Neural progenitor cell (in vitro differentiated cells): ENCODE results near the gene TSTD2. TPM values are rescaled to one million over a fixed set of nuclear protein-coding genes. Genes with fewer than 3 reads are reported as not detected.

Experiments
- DNase-seq: peaks from one replicate; pipeline ENCODE4 v3.0.0-alpha.2; 2016; ENCODE audit warnings: low spot score
- H2AFZ ChIP-seq: fragments of 200-600 bp; sonication (generic); replicated peaks from 2 replicates; pipeline ENCODE4 v1.6.1; 2016; ENCODE audit warnings: antibody characterized with exemption
- H3F3A ChIP-seq: fragments of 200-600 bp; sonication (generic); 2 replicates; pipeline ENCODE4 v1.6.1; 2016; ENCODE audit warnings: antibody characterized with exemption, low read depth
- H3K27ac ChIP-seq: fragments of 200-600 bp; sonication (generic); 2 replicates; pipeline ENCODE4 v1.5.1; 2016; ENCODE audit warnings: mild to moderate bottlenecking
- H3K27me3 ChIP-seq: fragments of 200-600 bp; sonication (generic); 2 replicates; pipeline ENCODE4 v1.6.1; 2016; ENCODE audit warnings: mild to moderate bottlenecking, moderate library complexity
- H3K36me3 ChIP-seq: fragments of 200-600 bp; sonication (generic); 2 replicates; pipeline ENCODE4 v1.5.1; 2016
- H3K4me1 ChIP-seq: fragments of 200-600 bp; sonication (generic); 2 replicates; pipeline ENCODE4 v1.6.1; 2016; ENCODE audit warnings: mixed run types
- H3K4me2 ChIP-seq: fragments of 200-600 bp; sonication (generic); 2 replicates; pipeline ENCODE4 v1.6.1; 2016
- H3K4me3 ChIP-seq: fragments of 200-600 bp; sonication (generic); 2 replicates; pipeline ENCODE4 v1.5.1; 2016
- H3K79me2 ChIP-seq: fragments of 200-600 bp; sonication (generic); 2 replicates; pipeline ENCODE4 v1.6.1; 2016; ENCODE audit warnings: low read depth
- H3K9ac ChIP-seq: fragments of 200-600 bp; sonication (generic); 2 replicates; pipeline ENCODE4 v1.6.1; 2016
- H3K9me3 ChIP-seq: fragments of 200-600 bp; sonication (generic); 2 replicates; pipeline ENCODE4 v1.5.1; 2016; ENCODE audit warnings: low read depth
- H4K20me1 ChIP-seq: fragments of 200-600 bp; sonication (generic); 2 replicates; pipeline ENCODE4 v1.6.1; 2016; ENCODE audit warnings: low read depth
- H3K27ac Mint-ChIP-seq: 3 replicates; pipeline ENCODE4 v1.8.0; 2021; ENCODE audit warnings: mixed read lengths
- H3K27me3 Mint-ChIP-seq: 2 replicates; pipeline ENCODE4 v1.8.0; 2022; ENCODE audit warnings: low read depth, mild to moderate bottlenecking, inconsistent platforms, moderate library complexity, mixed read lengths; ENCODE audit not compliant: insufficient read depth
- H3K36me3 Mint-ChIP-seq: 3 replicates; pipeline ENCODE4 v1.8.0; 2021; ENCODE audit warnings: mixed read lengths
- H3K4me1 Mint-ChIP-seq: 3 replicates; pipeline ENCODE4 v1.8.0; 2021; ENCODE audit warnings: mixed read lengths
- H3K4me3 Mint-ChIP-seq: 3 replicates; pipeline ENCODE4 v1.8.0; 2021; ENCODE audit warnings: mild to moderate bottlenecking, moderate library complexity, mixed read lengths
- H3K9me3 Mint-ChIP-seq: 3 replicates; pipeline ENCODE4 v1.8.0; 2020; ENCODE audit warnings: mixed read lengths
- EZH2 ChIP-seq: fragments of 200-600 bp; sonication (generic); IDR thresholded peaks from 2 replicates; pipeline ENCODE4 v1.6.1; 2017; ENCODE audit warnings: antibody characterized with exemption, mild to moderate bottlenecking, moderate library complexity
- EZH2phosphoT487 ChIP-seq: fragments of 200-600 bp; sonication (generic); IDR thresholded peaks from 2 replicates; pipeline ENCODE4 v1.6.1; 2017; ENCODE audit warnings: antibody characterized with exemption
- total RNA-seq: library from RNA; depleted of rRNA; stranded (reverse); fragments of >200 nt; gene quantifications from 2 replicates; pipeline ENCODE4 v1.2.3, GENCODE V29; 2015; ENCODE audit warnings: low replicate concordance
- TF ChIP-seq, protein P1 (sequence below): fragments of 200-600 bp; sonication (generic); IDR thresholded peaks from 2 replicates; pipeline ENCODE4 v1.5.1; 2017; ENCODE audit warnings: antibody characterized with exemption, mild to moderate bottlenecking

TSTD2 gene
- total RNA-seq, 1 donor from 2014 or later = 45.4 TPM

DNA sequence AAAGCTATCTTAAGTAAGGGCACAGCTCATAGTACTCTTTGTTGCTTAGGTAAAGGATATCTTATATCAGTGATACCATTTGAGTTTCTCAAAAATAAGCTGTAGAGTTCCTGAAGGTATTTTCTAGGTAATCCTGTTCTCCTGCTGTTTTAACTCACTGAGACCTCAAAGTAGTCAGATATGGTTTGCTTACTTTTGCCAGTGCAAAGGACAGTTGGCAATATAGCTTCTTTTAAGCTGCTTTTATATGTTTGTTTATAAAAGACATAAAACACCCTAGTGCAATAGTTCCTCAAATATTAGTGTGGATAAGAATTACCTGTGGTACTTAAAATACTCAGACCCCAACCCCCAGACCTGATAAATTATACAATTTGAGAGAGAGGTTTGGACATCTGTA lies 12.6 kb upstream of the TSTD2 start:
- Mint-ChIP-seq H3K36me3 (peaks cover 11% of the 10 kb centered on the region), H3K9me3 (no peaks in the 10 kb centered on the region), H3K4me3 (no peak overlapping the region), H3K4me1 (no peaks in the 10 kb centered on the region), H3K27ac (no peak overlapping the region), H3K27me3 (no peaks in the 10 kb centered on the region)
- Histone ChIP-seq H4K20me1 (peaks cover 4% of the 10 kb centered on the region), H3K4me3 (no peak overlapping the region), H3K4me1 (no peaks in the 10 kb centered on the region), H3K36me3 (peaks cover 21% of the 10 kb centered on the region), H3K4me2 (no peak overlapping the region), H3K27me3 (no peaks in the 10 kb centered on the region), H3F3A (no peaks in the 10 kb centered on the region), H2AFZ (no peak overlapping the region), H3K27ac (no peak overlapping the region), H3K9ac (no peak overlapping the region), H3K9me3 (no peaks in the 10 kb centered on the region), H3K79me2 (peaks cover 17% of the 10 kb centered on the region)
- TF ChIP-seq EZH2phosphoT487 (no peak), EZH2 (no peak)
- TF ChIP-seq, protein P1, sequence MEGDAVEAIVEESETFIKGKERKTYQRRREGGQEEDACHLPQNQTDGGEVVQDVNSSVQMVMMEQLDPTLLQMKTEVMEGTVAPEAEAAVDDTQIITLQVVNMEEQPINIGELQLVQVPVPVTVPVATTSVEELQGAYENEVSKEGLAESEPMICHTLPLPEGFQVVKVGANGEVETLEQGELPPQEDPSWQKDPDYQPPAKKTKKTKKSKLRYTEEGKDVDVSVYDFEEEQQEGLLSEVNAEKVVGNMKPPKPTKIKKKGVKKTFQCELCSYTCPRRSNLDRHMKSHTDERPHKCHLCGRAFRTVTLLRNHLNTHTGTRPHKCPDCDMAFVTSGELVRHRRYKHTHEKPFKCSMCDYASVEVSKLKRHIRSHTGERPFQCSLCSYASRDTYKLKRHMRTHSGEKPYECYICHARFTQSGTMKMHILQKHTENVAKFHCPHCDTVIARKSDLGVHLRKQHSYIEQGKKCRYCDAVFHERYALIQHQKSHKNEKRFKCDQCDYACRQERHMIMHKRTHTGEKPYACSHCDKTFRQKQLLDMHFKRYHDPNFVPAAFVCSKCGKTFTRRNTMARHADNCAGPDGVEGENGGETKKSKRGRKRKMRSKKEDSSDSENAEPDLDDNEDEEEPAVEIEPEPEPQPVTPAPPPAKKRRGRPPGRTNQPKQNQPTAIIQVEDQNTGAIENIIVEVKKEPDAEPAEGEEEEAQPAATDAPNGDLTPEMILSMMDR = no peak
- DNase-seq = no peak

- no peaks in the 10 kb centered on the region for H3K27me3 ChIP-seq
- H3K4me3 Mint-ChIP-seq = no peak overlapping the region
- peaks cover 5% of the 10 kb centered on the region for H3K36me3 Mint-ChIP-seq
- peaks cover 8% of the 10 kb centered on the region for H3K4me1 ChIP-seq
- no peak overlapping the region for H3K9ac ChIP-seq
- no peaks in the 10 kb centered on the region for H3K9me3 Mint-ChIP-seq
- no peak overlapping the region for H3K27ac Mint-ChIP-seq
- H3K79me2 ChIP-seq = peaks cover 71% of the 10 kb centered on the region
- no peaks in the 10 kb centered on the region for H3K27me3 Mint-ChIP-seq
- H3K27ac ChIP-seq = no peak overlapping the region
- H3K4me2 ChIP-seq = no peak overlapping the region
- TF ChIP-seq EZH2 (no peak), EZH2phosphoT487 (no peak)
- TF ChIP-seq, protein P1 = no peak
- no peaks in the 10 kb centered on the region for H3K9me3 ChIP-seq
- no peak overlapping the region for H2AFZ ChIP-seq
- no peak for DNase-seq
- no peaks in the 10 kb centered on the region for H3F3A ChIP-seq
- no peak overlapping the region for H3K4me3 ChIP-seq
- peaks cover 10% of the 10 kb centered on the region for H3K4me1 Mint-ChIP-seq
- peaks cover 55% of the 10 kb centered on the region for H4K20me1 ChIP-seq
- peaks cover 6% of the 10 kb centered on the region for H3K36me3 ChIP-seq
Observed at GRCh38 chr9:97640325-97640724, 7.2 kb upstream of the TSTD2 start.

DNA sequence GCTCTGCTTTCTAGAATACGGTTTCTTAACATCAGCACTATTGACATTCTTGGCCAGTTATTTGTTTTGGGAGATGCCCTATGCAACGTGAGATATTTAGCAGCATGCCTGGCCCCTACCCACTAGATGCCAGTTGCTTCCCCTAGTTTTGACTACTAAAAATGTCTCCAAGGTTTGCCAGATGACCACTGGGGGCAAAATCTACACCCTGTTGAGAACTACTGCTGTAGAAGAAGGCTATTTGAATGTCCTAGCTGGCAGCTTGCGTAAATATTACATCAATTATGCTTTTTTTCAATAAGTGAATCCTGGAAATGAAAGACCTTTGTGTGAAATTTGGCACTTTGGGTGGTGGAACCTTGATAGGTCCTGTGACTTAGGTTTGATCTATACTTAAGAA lies 5.5 kb upstream of the TSTD2 start:
- H3K27ac ChIP-seq = no peak overlapping the region
- DNase-seq = peak; percentile 12

More for the DNA sequence above, 5.5 kb upstream of the TSTD2 start:
- Histone ChIP-seq H2AFZ (no peak overlapping the region), H3K27me3 (no peaks in the 10 kb centered on the region), H3K4me1 (peaks cover 15% of the 10 kb centered on the region), H3K4me2 (no peak overlapping the region), H3F3A (peaks cover 11% of the 10 kb centered on the region), H3K9ac (no peak overlapping the region), H3K36me3 (peaks cover 4% of the 10 kb centered on the region), H4K20me1 (peaks cover 68% of the 10 kb centered on the region), H3K79me2 (peaks cover 86% of the 10 kb centered on the region), H3K9me3 (no peaks in the 10 kb centered on the region), H3K4me3 (no peak overlapping the region)
- Mint-ChIP-seq H3K9me3 (no peaks in the 10 kb centered on the region), H3K36me3 (peaks cover 2% of the 10 kb centered on the region), H3K27me3 (no peaks in the 10 kb centered on the region), H3K27ac (no peak overlapping the region), H3K4me1 (peaks cover 19% of the 10 kb centered on the region), H3K4me3 (no peak overlapping the region)
- no peak for TF ChIP-seq EZH2
- TF ChIP-seq, protein P1 = peak; percentile 37
